Activated naive CD4-positive, alpha-beta T cell treated with anti-CD3 and anti-CD28 coated beads, Interleukin-2, amount 50 U/mL, for 72 hours (primary cell): ENCODE results near the gene NUP37. TPM values are rescaled to one million over a fixed set of nuclear protein-coding genes. Genes with fewer than 3 reads are reported as not detected.
A peak's percentile ranks its signal among the peaks of the same experiment; 100 is the strongest.
"Not testable (repeated sequence)": the region's sequence is repeated elsewhere in the genome, so short reads cannot be mapped to it uniquely, and the experiment has no call there.

Source experiments
- ATAC-seq, 2 donors: fragments of 150-1000 bp; cut with Tn5 transposase; 2 replicates each; pipeline ENCODE4 v1.10.0; 2021; ENCODE audit warnings: mild to moderate bottlenecking in 2 of 2, moderate library complexity in 2 of 2
- DNase-seq, 2 donors: peaks; one replicate each; pipeline ENCODE4 v3.0.0; 2021 to 2022; ENCODE audit warnings: low spot score in 2 of 2
- H3K27ac Mint-ChIP-seq, 2 donors: one replicate each; pipeline ENCODE4 v1.8.0; 2022; ENCODE audit warnings: mild to moderate bottlenecking in 2 of 2, mixed read lengths in 2 of 2
- H3K36me3 Mint-ChIP-seq, 2 donors: one replicate each; pipeline ENCODE4 v1.8.0; 2022; ENCODE audit warnings: mixed read lengths in 2 of 2
- H3K9me3 Mint-ChIP-seq, 2 donors: one replicate each; pipeline ENCODE4 v1.8.0; 2022; ENCODE audit warnings: mixed read lengths in 2 of 2
- total RNA-seq, 2 donors: library from RNA; stranded (reverse); gene quantifications; one replicate each; pipeline ENCODE4 v1.2.3, GENCODE V29; 2022

Gene NUP37, protein sequence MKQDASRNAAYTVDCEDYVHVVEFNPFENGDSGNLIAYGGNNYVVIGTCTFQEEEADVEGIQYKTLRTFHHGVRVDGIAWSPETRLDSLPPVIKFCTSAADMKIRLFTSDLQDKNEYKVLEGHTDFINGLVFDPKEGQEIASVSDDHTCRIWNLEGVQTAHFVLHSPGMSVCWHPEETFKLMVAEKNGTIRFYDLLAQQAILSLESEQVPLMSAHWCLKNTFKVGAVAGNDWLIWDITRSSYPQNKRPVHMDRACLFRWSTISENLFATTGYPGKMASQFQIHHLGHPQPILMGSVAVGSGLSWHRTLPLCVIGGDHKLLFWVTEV
- 100 to 1,000 TPM in 1 of 2 donors, 10 to 100 TPM in 1; 95.8 to 101 TPM for total RNA-seq

DNA sequence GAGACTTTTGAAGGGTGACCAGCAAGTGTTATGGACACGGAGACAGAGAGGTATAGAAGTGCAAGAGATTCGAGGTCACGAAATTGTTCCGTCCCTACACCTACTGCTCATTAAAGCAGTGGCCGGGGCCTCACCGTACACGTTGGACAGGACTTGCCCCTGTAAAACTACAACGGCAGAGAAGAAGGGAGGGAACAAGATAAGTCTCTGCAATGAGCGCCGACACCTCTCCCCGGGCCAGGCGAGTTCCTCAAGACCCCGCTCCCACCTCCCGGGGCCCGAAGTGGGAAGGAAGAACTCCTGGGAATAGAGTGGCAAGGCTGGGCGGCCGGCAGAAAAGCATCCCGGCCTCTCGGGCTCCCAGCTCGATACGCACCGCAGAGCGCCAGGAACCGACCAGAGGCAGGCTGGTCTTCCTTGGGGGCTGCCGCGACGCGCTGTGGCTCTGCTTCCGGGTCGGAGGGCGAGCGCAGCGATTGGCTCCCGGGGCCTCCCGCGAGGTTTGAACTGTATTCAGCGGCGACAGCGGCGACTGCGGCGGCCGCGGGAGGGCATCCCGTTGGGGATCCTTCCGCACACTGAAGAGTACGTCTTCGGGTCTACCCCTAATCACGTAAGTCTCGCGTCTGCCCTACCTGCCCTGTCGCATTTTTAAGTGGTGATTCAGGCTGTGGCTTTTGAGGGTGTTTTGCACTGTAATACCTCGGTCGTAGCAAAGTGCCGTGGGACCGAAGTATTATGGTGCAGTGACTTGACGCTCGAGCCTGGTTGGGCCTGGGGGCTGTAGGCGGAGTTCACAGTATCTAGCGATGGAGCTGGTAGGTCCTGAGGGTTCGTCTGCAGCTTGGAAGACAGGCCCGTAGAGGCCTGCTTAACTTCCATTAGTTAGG is at the start of gene NUP37, which contains the start of gene PARPBP:
TSS of gene NUP37 (minus strand) at position 441 of the 890 bp plus-strand sequence. CDS start 1,596 bp downstream, outside the sequence.
TSS of gene PARPBP (plus strand) at position 510 of the 890 bp plus-strand sequence. CDS start 3,706 bp downstream, outside the sequence.
- ATAC-seq = peak; percentile 96
- no peaks in the 10 kb centered on the region for H3K9me3 Mint-ChIP-seq
- DNase-seq = peak; percentile 91 to 95
- H3K27ac Mint-ChIP-seq = peak within 1 kb of the TSS; percentile 97 to 98
- H3K36me3 Mint-ChIP-seq = peaks cover 18 to 21% of the 10 kb centered on the region in 2 donors

DNA sequence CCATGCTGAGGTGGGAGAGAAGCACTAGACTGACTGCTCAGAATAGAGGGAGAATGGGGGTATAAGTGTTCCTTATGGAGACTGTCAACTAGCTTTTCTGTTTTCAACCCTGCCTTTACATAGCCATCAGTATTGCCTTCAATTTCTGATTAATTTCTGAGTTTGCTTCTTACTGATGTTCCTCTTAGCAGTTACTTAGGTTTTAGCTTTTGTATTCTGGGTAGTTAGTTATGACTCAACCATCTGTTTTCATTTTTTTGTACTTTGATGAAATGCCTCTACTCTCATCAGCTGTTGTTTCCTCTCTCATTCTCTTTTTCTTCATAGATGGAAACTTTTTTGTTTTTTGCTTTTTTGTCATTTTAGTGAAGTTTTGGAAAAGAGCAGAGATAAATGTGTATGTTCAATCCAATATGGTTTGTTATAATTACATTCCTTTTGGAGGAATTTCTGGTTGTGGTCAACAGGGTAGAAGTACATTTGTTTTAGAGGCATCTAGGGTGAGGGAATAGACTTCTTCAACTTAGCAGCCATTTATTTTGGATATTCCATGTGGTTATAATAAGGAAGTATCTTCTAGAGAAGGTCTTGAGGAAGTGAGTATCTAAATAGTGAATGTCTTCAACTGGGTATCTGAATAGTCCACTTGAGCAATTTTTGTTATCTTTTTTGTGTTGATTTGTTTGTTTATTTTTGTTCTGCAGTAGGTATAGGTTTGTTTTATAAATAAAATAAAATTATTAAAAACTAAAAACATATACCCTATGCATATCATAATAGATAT is 48.1 kb upstream of the NUP37 start:
- no peaks in the 10 kb centered on the region for H3K9me3 Mint-ChIP-seq
- peak overlapping the region in 1 of 2 donors; percentile 79 for H3K27ac Mint-ChIP-seq
- DNase-seq (no peak), ATAC-seq (peak; percentile 33 to 97)
- peaks cover 0 to 12% of the 10 kb centered on the region in 2 donors for H3K36me3 Mint-ChIP-seq

DNA sequence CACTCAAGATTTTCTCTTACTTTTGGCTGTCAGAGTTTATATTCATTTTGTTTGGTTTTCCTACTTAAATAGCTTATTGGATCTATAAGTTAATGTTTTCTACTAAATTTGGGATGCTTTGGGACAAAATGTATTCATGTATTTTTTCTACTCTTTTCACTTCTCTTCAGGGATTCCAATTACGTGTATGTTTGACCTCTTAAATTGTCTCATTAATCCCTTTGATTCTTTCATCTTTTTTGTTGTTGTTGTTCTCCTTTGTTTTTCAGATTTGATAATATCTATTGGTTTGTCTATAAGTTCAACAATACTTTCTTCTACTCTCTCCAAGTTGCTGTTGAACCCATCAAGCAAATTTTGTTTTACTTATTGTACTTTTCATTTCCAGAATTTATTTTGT is 43.5 kb upstream of the NUP37 start:
- DNase-seq = no peak
- H3K9me3 Mint-ChIP-seq = no peaks in the 10 kb centered on the region
- H3K36me3 Mint-ChIP-seq = peaks cover 0 to 5% of the 10 kb centered on the region in 2 donors
- no peak overlapping the region for H3K27ac Mint-ChIP-seq
- ATAC-seq = no peak

DNA sequence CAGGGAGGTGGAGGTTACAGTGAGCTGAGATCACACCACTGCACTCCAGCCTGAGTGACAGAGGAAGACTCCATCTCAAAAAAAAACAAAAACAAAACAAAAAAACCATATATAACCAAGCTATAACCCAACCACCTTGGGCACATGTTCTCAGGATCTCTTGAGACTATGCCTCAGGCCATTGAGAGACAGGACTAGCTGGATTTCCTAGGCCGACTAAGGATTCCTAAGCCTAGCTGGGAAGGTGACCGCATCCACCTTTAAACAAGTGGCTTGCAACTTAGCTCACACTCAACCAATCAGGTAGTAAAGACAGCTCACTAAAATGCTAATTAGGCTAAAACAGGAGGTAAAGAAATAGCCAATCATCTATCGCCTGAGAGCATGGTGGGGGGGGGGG is 35.3 kb upstream of the NUP37 start:
- H3K36me3 Mint-ChIP-seq, H3K27ac Mint-ChIP-seq, ATAC-seq: not testable (repeated sequence)

DNA sequence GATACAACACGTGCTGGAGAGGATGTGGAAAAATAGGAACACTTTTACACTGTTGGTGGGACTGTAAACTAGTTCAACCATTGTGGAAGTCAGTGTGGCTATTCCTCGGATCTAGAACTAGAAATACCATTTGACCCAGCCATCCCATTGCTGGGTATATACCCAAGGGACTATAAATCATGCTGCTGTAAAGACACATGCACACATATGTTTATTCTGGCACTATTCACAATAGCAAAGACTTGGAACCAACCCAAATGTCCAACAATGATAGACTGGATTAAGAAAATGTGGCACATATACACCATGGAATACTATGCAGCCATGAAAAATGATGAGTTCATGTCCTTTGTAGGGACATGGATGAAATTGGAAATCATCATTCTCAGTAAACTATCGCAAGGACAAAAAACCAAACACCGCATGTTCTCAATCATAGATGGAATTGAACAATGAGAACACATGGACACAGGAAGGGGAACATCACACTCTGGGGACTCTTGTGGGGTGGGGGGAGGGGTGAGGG is 27.2 kb upstream of the NUP37 start:
- not testable (repeated sequence) for DNase-seq, H3K27ac Mint-ChIP-seq, H3K9me3 Mint-ChIP-seq, ATAC-seq
- peaks cover 2 to 20% of the 10 kb centered on the region in 2 donors for H3K36me3 Mint-ChIP-seq

More for the DNA sequence above, 35.3 kb upstream of the NUP37 start:
- H3K9me3 Mint-ChIP-seq, DNase-seq: not testable (repeated sequence)

DNA sequence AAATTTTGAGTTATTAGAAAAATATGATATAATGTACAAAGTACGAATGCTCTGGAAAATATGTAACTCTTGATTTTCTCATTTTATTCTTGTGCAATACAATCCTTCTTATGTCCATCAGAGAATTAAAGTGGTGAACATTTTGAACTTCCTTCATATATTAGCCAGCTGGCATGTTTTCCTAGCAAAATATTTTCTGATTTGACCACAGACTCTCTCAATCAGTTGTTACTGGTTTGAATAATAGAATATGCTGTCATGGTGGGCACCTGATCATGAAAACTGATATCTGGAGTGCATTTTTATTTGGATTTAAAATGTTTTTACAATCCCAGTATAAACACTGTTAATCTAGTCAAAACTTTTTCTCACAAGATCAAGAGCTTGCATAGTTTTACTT is 24.3 kb upstream of the NUP37 start:
- ATAC-seq (no peak), DNase-seq (no peak)
- peaks cover 5 to 7% of the 10 kb centered on the region in 2 donors for H3K9me3 Mint-ChIP-seq
- no peak overlapping the region for H3K27ac Mint-ChIP-seq
- H3K36me3 Mint-ChIP-seq = peaks cover 17 to 39% of the 10 kb centered on the region in 2 donors

DNA sequence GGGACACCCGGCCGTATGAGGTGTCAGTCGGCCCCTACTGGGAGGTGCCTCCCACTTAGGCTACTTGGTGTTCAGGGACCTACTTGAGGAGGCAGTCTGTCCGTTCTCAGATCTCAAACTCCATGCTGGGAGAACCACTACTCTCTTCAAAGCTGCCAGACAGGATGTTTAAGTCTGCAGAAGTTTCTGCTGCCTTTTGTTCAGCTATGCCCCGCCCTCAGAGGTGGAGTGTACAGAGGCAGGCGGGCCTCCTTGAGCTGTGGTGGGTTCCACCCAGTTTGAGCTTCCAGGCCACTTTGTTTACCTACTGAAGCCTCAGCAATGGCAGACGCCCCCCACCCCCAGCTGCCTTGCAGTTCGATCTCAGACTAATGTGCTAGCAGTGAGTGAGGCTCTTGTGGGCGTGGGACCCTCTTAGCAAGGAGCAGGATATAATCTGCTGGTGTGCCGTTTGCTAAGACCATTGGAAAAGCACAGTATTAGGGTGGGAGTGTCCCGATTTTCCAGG is 23.0 kb upstream of the NUP37 start:
- not testable (repeated sequence) for H3K9me3 Mint-ChIP-seq, ATAC-seq, DNase-seq, H3K27ac Mint-ChIP-seq
- H3K36me3 Mint-ChIP-seq = peaks cover 22 to 52% of the 10 kb centered on the region in 2 donors

DNA sequence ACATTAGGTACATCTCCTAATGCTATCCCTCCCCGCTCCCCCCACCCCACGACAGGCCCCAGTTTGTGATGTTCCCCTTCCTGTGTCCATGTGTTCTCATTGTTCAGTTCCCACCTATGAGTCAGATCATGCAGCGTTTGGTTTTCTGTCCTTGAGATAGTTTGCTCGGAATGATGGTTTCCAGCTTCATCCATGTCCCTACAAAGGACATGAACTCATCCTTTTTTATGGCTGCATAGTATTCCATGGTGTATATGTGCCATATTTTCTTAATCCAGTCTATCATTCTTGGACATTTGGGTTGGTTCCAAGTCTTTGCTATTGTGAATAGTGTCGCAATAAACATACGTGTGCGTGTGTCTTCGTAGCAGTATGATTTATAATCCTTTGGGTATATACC is 17.7 kb upstream of the NUP37 start:
- DNase-seq, H3K27ac Mint-ChIP-seq, H3K9me3 Mint-ChIP-seq, ATAC-seq: not testable (repeated sequence)
- peaks cover 22 to 53% of the 10 kb centered on the region in 2 donors for H3K36me3 Mint-ChIP-seq

DNA sequence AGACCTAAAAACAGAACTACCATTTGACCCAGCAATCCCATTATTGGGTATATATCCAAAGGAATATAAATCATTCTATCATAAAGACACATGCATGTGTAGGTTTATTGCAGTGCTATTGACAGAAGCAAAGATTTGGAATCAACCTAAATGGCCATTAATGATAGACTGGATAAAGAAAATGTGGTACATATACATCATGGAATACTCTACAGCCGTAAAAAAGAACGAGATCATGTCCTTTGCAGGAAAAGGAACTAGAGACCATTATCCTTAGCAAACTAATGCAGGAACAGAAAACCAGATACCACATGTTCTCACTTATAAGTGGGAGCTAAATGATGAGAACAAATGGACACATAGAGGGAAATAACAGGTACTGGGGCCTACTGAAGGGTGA is 11.5 kb upstream of the NUP37 start:
- H3K27ac Mint-ChIP-seq, ATAC-seq, DNase-seq, H3K9me3 Mint-ChIP-seq: not testable (repeated sequence)
- H3K36me3 Mint-ChIP-seq = peaks cover 20 to 33% of the 10 kb centered on the region in 2 donors

DNA sequence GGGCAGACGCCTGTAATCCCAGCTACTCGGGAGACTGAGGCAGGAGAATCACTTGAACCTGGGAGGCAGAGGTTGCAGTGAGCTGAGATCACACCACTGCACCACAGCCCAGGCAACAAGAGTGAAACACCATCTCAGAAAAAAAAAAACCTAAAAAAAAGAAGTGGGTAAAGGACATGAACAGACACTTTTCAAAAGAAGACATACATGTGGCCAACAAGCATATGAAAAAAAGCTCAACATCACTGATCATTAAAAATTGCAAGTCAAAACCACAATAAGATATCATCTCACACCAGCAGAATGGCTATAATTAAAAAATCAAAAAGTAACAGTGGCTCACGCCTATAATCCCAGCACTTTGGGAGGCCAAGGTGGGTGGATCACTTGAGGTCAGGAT is 10.8 kb upstream of the NUP37 start:
- not testable (repeated sequence) for H3K9me3 Mint-ChIP-seq, DNase-seq, H3K27ac Mint-ChIP-seq, ATAC-seq
- peaks cover 20 to 40% of the 10 kb centered on the region in 2 donors for H3K36me3 Mint-ChIP-seq

DNA sequence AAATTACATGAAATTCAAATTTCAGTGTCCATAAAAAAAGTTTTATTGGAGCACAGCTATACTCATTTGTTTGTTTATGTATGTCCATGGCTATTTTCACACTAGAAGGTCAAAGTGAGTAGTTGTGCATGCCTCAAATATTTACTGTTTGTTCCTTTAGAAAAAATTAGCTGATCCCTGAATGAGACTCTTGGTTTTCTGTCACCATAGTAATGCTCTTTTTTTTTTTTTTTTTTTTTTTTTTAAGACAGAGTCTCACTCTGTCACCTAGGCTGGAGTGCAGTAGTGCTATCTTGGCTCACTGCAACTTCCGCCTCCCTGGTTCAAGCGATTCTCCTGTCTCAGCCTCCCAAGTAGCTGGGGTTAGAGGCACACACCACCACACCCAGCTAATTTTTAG is 1.4 kb upstream of the NUP37 start:
- peaks cover 18 to 29% of the 10 kb centered on the region in 2 donors for H3K36me3 Mint-ChIP-seq
- DNase-seq, H3K9me3 Mint-ChIP-seq, ATAC-seq: not testable (repeated sequence)
- H3K27ac Mint-ChIP-seq = peak overlapping the region in 1 of 2 donors; percentile 97

DNA sequence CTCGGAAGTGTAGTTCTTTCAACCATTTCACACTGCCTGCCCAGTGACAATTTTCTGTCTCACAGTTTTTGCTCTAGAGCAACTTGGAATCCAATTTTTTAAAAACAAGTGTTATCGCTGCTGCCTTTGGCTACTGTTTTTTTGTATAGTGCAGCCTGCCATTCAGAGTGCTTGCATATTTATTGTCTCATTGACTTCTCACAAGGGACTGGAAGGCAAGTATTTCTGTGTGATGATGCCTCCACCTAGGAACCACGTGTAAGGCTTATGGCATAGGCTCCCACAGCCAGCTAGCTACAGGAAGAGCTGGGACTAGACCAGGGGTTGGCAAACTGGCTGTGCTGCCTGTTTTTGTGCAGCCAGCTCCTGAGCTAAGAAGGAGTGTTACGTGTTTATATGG is 972 bp upstream of the NUP37 start:
- DNase-seq (peak in 1 of 2 donors; percentile 6), ATAC-seq (no peak)
- Mint-ChIP-seq H3K9me3 (no peaks in the 10 kb centered on the region), H3K36me3 (peaks cover 18 to 25% of the 10 kb centered on the region in 2 donors), H3K27ac (peak overlapping the region; percentile 97 to 98)

DNA sequence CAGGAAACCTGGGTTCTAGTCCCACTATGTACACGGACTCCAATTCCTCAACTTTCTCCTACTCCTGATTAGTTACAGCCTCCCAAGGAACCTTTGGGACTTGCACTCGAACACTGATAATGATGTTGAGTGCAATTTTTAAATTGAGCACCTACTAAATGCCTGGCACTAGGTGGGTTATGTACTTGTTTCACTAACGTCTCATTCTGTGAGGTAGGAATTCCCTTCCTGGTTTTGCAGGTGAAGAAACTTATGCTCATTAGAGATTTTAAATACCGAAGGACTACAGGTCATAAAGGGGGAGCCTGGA is 605 bp upstream of the NUP37 start:
- no peak for ATAC-seq
- Mint-ChIP-seq H3K36me3 (peaks cover 18 to 21% of the 10 kb centered on the region in 2 donors), H3K27ac (peak overlapping the region; percentile 97 to 98)

DNA sequence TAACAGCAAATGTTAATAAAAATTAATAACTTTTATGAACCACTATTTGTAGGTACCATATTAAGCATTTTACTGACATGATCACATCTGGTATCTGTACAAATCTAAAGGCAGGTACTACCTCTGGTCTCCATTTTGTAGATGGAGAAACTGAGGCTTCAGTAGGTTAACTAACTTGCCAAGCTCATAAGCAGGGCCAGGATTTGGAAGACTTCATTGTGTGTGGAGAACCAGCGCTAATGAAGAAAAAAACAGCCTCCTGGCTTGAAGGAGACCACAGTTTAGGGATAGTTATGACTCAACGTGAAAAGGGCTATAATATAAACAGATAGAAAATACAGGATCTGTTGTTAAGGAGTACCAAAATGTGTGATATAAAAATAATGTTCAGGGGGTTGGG is 1.0 kb downstream of the NUP37 start:
- DNase-seq (no peak), ATAC-seq (no peak)
- Mint-ChIP-seq H3K36me3 (peaks cover 12 to 18% of the 10 kb centered on the region in 2 donors), H3K27ac (peak overlapping the region; percentile 97 to 98), H3K9me3 (no peaks in the 10 kb centered on the region)

More for the DNA sequence above, 605 bp upstream of the NUP37 start:
- no peak for DNase-seq
- H3K9me3 Mint-ChIP-seq = no peaks in the 10 kb centered on the region

DNA sequence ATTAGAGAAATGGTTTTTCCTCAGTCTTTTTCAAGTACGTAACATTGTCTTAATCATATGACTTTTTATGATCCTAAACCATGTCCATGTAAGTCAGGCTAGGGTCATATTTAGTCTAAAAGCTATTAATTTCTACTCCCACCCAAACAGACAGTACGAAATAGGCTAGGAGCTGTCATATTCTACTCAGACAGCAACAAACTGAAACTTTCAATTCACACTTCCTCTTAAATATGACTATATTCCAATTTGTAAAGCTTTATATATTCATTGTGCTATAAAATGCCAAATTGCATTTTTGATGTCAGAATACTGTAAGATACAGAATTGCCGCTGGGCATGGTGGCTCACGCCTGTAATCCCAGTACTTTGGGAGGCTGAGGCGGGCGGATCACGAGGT is 3.5 kb downstream of the NUP37 start:
- Mint-ChIP-seq H3K36me3 (peaks cover 13 to 22% of the 10 kb centered on the region in 2 donors), H3K27ac (no peak overlapping the region), H3K9me3 (no peaks in the 10 kb centered on the region)
- DNase-seq (no peak), ATAC-seq (no peak)

DNA sequence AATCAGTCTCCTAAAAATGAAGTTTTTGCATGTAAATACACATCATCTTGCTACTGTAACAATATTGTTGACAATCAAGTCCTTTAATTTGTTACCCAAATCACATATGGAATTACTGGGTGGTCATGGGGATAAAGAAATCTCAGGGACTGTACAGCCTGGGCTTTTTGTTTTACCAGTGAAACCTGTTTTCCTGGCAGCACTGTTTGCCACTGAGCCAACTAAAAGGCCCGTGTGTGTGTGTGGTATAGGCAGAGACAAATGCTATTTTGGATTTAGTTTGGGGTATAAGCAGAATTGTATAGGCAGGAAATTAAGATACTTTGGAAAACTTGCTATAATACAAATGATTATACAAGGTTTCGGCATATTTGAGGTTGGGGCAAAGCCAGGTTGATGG is 5.7 kb downstream of the NUP37 start:
- Mint-ChIP-seq H3K27ac (no peak overlapping the region), H3K36me3 (peaks cover 16 to 26% of the 10 kb centered on the region in 2 donors), H3K9me3 (no peaks in the 10 kb centered on the region)
- DNase-seq (no peak), ATAC-seq (no peak)
